MG63 (cell line): ENCODE results near the gene SLAMF8. TPM values are rescaled to one million over a fixed set of nuclear protein-coding genes. Genes with fewer than 3 reads are reported as not detected.

Experiments used
- DNase-seq: peaks from one replicate; pipeline ENCODE4 v3.0.0-alpha.2; 2020
- H3K27me3 ChIP-seq: fragments of 250-450 bp; sonication (Bioruptor Pico); 2 replicates; pipeline ENCODE4 v1.5.1; 2020; ENCODE audit warnings: mild to moderate bottlenecking, moderate library complexity
- H3K36me3 ChIP-seq: fragments of 250-450 bp; sonication (Bioruptor Pico); 2 replicates; pipeline ENCODE4 v1.5.1; 2020; ENCODE audit warnings: mild to moderate bottlenecking, moderate library complexity
- H3K4me3 ChIP-seq: fragments of 250-450 bp; sonication (Bioruptor Pico); 2 replicates; pipeline ENCODE4 v1.5.1; 2020; ENCODE audit warnings: mild to moderate bottlenecking, moderate library complexity
- H3K9me3 ChIP-seq: fragments of 250-450 bp; sonication (Bioruptor Pico); 2 replicates; pipeline ENCODE4 v1.5.1; 2020; ENCODE audit warnings: mild to moderate bottlenecking, moderate library complexity
- total RNA-seq: library from RNA; depleted of rRNA; stranded (reverse); fragments of >200 nt; shearing (Covaris generic); gene quantifications from 2 replicates; pipeline ENCODE4 v1.2.3, GENCODE V29; 2014; ENCODE audit warnings: low replicate concordance; rRNA removed

SLAMF8 gene
- not detected in 2 replicates for total RNA-seq

- no peak for DNase-seq
- H3K4me3 ChIP-seq = no peak within 1 kb of the TSS
- no peaks in the 10 kb centered on the region for H3K36me3 ChIP-seq
- no peaks in the 10 kb centered on the region for H3K9me3 ChIP-seq
- 0 out of 2 replicates have a peak, but pooled peaks cover 2% of the 10 kb centered on the region for H3K27me3 ChIP-seq
These were observed at the start of gene SLAMF8 for GRCh38 chr1:159826441-159827101. SLAMF8 (plus strand) TSS chr1:159826873; CDS start chr1:159826899, 26 bp downstream.

- Histone ChIP-seq H3K4me3 (no peak overlapping the region), H3K27me3 (no peaks in the 10 kb centered on the region; the same call in none of the 2 replicates), H3K36me3 (no peaks in the 10 kb centered on the region), H3K9me3 (peaks cover 2% of the 10 kb centered on the region; the same call in 1 of the 2 replicates)
- DNase-seq = no peak
These were observed 48.4 kb upstream of the SLAMF8 start for GRCh38 chr1:159778266-159778665.

- Histone ChIP-seq H3K27me3 (no peaks in the 10 kb centered on the region; the same call in none of the 2 replicates), H3K4me3 (no peak overlapping the region), H3K36me3 (no peaks in the 10 kb centered on the region), H3K9me3 (peaks cover 2% of the 10 kb centered on the region; the same call in 1 of the 2 replicates)
- DNase-seq = peak; percentile 92
These were observed 47.2 kb upstream of the SLAMF8 start for GRCh38 chr1:159779403-159779851.

- Histone ChIP-seq H3K9me3 (peaks cover 2% of the 10 kb centered on the region; the same call in 1 of the 2 replicates), H3K27me3 (no peaks in the 10 kb centered on the region; the same call in none of the 2 replicates), H3K4me3 (peak within 1 kb of the TSS; percentile 58), H3K36me3 (no peaks in the 10 kb centered on the region)
- DNase-seq = peak; percentile 98
These were observed 45.8 kb upstream of the SLAMF8 start, which contains the start of gene DUSP23 for GRCh38 chr1:159780583-159781582. DUSP23 (plus strand) TSS chr1:159780962; CDS start chr1:159781101, 139 bp downstream.

- Histone ChIP-seq H3K9me3 (peaks cover 2% of the 10 kb centered on the region; the same call in 1 of the 2 replicates), H3K27me3 (no peaks in the 10 kb centered on the region; the same call in none of the 2 replicates), H3K36me3 (no peaks in the 10 kb centered on the region), H3K4me3 (no peak overlapping the region)
- no peak for DNase-seq
These were observed 44.7 kb upstream of the SLAMF8 start for GRCh38 chr1:159781992-159782391.

- no peak for DNase-seq
- Histone ChIP-seq H3K4me3 (no peak overlapping the region), H3K36me3 (no peaks in the 10 kb centered on the region)
These were observed 42.9 kb upstream of the SLAMF8 start for GRCh38 chr1:159783724-159784123.

GRCh38 chr1:159786465-159786864 is 40.2 kb upstream of the SLAMF8 start:
- no peak for DNase-seq
- H3K36me3 ChIP-seq = no peaks in the 10 kb centered on the region
- H3K4me3 ChIP-seq = no peak overlapping the region
- peaks cover 2% of the 10 kb centered on the region; the same call in 1 of the 2 replicates for H3K27me3 ChIP-seq
- no peaks in the 10 kb centered on the region for H3K9me3 ChIP-seq

More at GRCh38 chr1:159783724-159784123, 42.9 kb upstream of the SLAMF8 start:
- H3K9me3 ChIP-seq = no peaks in the 10 kb centered on the region
- no peaks in the 10 kb centered on the region for H3K27me3 ChIP-seq

GRCh38 chr1:159786966-159787365 is 39.7 kb upstream of the SLAMF8 start:
- peak; percentile 64 for DNase-seq
- H3K27me3 ChIP-seq = peaks cover 2% of the 10 kb centered on the region; the same call in 1 of the 2 replicates

GRCh38 chr1:159790237-159790917 is 36.3 kb upstream of the SLAMF8 start:
- Histone ChIP-seq H3K36me3 (no peaks in the 10 kb centered on the region), H3K9me3 (no peaks in the 10 kb centered on the region), H3K4me3 (no peak overlapping the region), H3K27me3 (peaks cover 25% of the 10 kb centered on the region)
- no peak for DNase-seq

More at GRCh38 chr1:159786966-159787365, 39.7 kb upstream of the SLAMF8 start:
- no peaks in the 10 kb centered on the region for H3K36me3 ChIP-seq
- no peaks in the 10 kb centered on the region for H3K9me3 ChIP-seq
- H3K4me3 ChIP-seq = no peak overlapping the region

GRCh38 chr1:159791031-159791430 is 35.6 kb upstream of the SLAMF8 start:
- DNase-seq = no peak
- Histone ChIP-seq H3K27me3 (peaks cover 32% of the 10 kb centered on the region), H3K9me3 (no peaks in the 10 kb centered on the region), H3K36me3 (no peaks in the 10 kb centered on the region), H3K4me3 (no peak overlapping the region)

- DNase-seq = no peak
- Histone ChIP-seq H3K27me3 (peaks cover 33% of the 10 kb centered on the region), H3K9me3 (no peaks in the 10 kb centered on the region), H3K4me3 (no peak overlapping the region), H3K36me3 (no peaks in the 10 kb centered on the region)
These were observed 35.2 kb upstream of the SLAMF8 start for GRCh38 chr1:159791461-159791860.

- no peaks in the 10 kb centered on the region for H3K36me3 ChIP-seq
- no peaks in the 10 kb centered on the region for H3K9me3 ChIP-seq
- DNase-seq = no peak
These were observed 31.1 kb upstream of the SLAMF8 start for GRCh38 chr1:159795534-159795933.

GRCh38 chr1:159798893-159799292 is 27.8 kb upstream of the SLAMF8 start:
- peak; percentile 67 for DNase-seq
- H3K36me3 ChIP-seq = no peaks in the 10 kb centered on the region
- peaks cover 31% of the 10 kb centered on the region for H3K27me3 ChIP-seq
- no peaks in the 10 kb centered on the region for H3K9me3 ChIP-seq
- H3K4me3 ChIP-seq = no peak overlapping the region

More at GRCh38 chr1:159795534-159795933, 31.1 kb upstream of the SLAMF8 start:
- Histone ChIP-seq H3K27me3 (peaks cover 45% of the 10 kb centered on the region), H3K4me3 (no peak overlapping the region)

- no peak for DNase-seq
- Histone ChIP-seq H3K27me3 (peaks cover 28% of the 10 kb centered on the region), H3K9me3 (no peaks in the 10 kb centered on the region), H3K4me3 (no peak overlapping the region), H3K36me3 (no peaks in the 10 kb centered on the region)
These were observed 27.2 kb upstream of the SLAMF8 start for GRCh38 chr1:159799446-159799985.

GRCh38 chr1:159800177-159800930 is 26.3 kb upstream of the SLAMF8 start:
- H3K27me3 ChIP-seq = peaks cover 20% of the 10 kb centered on the region
- H3K4me3 ChIP-seq = no peak overlapping the region
- no peaks in the 10 kb centered on the region for H3K9me3 ChIP-seq
- DNase-seq = no peak
- no peaks in the 10 kb centered on the region for H3K36me3 ChIP-seq
